GM21576 (cell line): ENCODE results near the gene SSR4.
"Not testable (repeated sequence)": the region's sequence is repeated elsewhere in the genome, so short reads cannot be mapped to it uniquely, and the experiment has no call there.

Experiments
- ATAC-seq: cut with Tn5 transposase; IDR thresholded peaks from one replicate; pipeline ENCODE4 v1.9.1; 2021; ENCODE audit warnings: mild to moderate bottlenecking, moderate library complexity; ENCODE audit not compliant: unreplicated experiment

SSR4 gene

DNA sequence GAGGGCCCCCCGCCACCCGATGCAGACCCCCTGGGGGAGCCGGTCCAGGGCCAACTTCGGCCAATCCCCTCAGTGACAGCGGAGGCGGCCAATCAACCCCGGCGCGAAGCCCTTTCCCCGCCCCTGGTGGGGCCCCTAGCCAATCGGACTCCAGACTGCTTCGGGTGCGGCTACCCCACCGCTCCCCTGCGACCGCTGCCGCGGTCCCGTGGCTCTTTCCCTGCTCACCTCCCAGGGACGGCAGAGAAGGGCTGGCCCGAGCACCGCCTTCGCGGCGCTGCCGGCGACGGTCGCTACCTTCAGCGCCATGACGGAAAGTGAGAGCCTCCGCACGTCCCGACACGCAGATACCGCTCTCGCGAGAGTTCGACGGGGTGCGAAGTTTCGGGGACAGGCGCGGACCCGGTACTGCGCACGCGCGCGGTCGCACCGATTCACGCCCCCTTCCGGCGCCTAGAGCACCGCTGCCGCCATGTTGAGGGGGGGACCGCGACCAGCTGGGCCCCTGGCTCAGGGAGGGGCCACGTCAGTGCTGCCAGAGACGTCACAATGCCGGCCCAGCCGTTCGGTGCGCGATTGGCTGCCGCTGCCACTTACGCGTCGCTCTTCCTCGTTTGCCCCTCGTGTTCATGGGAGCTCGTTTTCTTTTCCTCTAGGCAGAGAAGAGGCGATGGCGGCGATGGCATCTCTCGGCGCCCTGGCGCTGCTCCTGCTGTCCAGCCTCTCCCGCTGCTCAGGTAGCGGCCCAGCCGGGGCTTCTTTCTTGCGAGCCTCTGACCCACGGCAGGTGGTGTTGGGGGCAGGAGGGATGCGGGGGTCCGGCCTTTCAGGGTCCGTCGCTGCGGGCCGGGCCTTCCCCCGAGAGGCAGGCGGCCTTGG, at the start of gene SSR4, which contains the start of gene IDH3G:
SSR4 (plus strand) TSS at position 651 of the 879 bp plus-strand sequence; CDS start at position 671, 20 bp downstream.
IDH3G (minus strand) TSS at position 358 of the 879 bp plus-strand sequence; CDS start at position 309, 49 bp downstream.
- peak; percentile 90 for ATAC-seq

DNA sequence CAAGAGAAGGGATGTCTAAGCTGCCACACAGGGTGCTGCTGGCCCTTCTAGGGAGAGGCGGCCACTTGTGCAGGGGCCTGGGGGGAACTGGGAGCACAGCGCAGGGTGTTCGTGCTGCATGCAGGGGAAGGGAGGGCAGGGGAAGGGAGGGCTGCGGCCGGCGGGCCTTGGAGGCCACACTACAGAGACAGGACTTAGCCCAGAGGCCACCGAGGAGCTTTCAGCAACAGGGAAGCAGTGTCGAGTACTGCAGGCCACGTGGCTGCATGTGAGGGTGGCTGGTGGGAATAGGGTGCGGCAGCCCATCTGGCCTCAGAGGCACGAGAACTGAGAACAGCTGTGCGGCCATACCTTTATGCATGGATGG, 49.4 kb upstream of the SSR4 start:
- not testable (repeated sequence) for ATAC-seq

DNA sequence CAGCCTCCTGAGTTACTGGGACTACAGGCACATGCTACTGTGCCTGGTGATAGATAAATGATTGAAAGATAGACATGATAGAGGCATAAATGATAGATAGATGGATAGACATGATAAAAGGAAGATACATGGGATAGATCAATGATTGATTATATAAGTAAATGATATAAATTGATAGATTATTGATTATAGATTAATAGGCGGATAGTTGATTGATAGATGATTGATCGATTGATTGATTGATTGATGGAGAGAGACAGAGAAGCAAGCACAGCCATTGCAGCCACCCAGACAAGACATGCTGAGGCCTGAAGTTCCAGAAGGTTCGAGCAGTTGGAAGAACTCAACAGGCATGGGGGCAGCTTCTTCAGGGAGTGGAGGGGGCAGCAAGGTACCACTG, 48.1 kb upstream of the SSR4 start:
- ATAC-seq: no peak

DNA sequence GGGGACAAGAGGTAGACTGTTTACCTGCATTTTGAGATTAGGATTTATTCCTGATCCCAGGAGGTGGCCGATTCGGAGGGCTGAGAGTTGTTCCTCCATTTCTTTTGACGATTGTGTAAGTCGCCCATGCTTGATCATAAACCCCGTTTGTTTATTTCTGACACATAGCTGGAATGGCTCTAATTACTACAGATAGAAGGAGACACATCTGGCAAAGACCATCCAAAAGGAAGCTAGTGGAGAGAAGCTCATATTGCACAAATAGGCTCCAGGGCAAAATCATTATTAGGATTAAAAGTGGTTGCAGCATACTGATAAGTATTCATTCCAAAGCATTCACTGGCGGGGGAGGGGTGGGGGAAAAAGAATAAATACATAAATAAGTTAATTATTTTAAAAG, 47.5 kb upstream of the SSR4 start:
- ATAC-seq: not testable (repeated sequence)

DNA sequence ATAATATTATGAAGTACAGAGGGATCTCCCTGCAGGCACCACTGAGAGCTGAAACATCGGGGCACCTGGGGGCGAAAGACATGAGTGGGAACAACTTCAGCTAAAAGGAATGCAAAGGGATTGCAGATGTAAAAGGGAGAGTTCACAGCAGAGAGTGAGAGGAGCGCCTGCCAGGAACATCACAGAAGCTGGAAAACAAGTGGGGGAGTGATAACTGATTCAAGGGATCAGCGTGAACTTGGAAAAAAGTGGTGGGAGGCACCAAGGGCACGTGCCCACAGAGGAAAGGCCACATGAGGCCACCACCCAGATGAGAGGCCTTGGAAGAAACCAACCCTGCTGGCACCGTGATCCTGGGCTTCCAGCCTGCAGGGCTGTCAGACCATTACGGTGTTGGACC, 45.5 kb upstream of the SSR4 start:
- not testable (repeated sequence) for ATAC-seq

DNA sequence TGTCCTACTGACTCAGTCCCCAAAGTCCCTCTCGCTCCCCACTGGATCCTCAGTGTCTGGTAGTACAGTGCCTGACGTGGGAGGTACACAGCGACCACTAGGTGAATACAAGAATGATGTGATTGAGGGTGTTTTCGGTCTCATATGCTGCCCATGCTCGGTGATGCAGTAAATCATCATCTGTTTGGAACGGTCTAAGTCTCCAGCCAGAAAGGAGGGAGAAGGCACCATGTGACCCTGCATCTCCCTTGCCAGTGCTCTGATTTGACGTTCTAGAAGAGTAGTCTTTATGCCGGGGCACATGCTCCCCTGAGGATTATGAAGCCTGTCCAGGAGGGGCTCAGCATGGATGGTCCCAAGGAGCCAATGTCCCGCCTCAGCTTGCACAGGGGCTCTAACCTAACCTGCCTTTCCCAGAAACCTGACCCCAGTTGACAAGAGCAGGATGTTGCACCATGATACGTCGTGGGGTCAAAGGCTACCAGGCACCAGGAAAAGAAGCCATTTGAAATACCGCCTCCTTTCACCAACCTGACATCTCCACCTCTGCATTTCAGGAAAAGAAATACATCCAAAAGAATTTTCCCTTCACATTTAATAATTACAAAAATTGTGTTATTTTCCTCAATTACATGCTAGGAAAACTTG, 44.2 kb upstream of the SSR4 start:
- no peak for ATAC-seq

DNA sequence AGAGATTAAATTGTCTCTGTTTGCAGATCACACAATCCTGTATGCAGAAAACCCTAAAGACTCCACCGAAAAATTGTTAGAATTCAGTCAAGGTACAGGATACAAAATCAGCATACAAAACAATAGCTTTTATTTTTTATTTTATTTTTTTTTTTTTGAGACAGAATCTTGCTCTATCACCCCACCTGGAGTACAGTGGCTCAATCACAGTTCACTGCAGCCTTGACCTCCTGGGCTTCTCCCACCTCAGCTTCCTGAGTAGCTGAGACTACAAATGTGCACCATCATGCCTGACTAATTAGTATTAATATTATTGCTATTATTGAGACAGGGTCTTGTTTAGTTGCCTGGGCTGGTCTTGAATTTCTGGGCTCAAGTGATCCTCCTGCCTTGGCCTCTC, 39.3 kb upstream of the SSR4 start:
- no peak for ATAC-seq

DNA sequence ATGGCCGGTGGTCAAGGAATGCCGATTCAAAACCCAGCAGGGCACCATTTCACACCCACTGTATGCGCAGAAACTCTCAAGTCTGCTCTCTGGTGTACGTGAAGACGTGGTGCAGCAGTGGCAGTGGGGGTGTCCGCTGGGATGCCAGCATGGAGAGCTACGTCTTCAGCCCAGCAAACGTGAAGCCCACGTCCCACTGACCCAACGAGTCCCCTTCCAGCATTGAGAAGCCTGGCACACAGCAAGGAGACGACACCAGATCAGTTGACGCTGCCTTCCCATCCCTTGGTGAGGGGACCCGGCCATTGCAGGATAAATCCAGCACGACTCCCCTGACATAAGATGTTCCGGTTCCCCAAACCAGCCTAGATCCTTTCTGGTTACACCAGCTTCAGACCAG, 32.6 kb upstream of the SSR4 start:
- no peak for ATAC-seq

DNA sequence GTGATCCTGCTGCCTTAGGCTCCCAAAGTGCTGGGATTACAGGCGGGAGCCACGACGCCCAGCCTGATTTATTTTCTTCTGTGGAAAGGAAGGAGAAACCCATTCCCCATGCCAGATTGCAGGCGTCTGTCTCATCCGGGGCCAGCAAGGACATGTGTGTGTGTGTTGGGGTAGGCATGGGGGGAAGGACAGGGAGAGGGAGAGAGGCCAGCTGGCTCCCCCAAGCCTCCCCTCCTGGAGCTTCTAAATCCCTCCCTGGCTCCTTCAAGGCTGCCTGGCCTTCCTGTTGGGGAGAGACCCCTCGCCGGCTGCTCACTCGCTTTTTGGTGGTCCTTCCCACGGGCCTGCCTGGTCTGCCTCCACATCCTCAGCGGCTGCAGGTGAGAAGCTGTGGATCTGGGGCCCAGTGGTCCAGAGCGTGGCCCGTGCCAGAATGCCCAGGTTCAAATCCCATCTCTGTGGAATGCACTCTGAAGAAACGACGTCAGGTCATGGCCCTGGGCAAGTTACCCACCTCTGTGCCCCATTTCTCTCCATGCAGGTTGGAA, 31.8 kb upstream of the SSR4 start:
- no peak for ATAC-seq

DNA sequence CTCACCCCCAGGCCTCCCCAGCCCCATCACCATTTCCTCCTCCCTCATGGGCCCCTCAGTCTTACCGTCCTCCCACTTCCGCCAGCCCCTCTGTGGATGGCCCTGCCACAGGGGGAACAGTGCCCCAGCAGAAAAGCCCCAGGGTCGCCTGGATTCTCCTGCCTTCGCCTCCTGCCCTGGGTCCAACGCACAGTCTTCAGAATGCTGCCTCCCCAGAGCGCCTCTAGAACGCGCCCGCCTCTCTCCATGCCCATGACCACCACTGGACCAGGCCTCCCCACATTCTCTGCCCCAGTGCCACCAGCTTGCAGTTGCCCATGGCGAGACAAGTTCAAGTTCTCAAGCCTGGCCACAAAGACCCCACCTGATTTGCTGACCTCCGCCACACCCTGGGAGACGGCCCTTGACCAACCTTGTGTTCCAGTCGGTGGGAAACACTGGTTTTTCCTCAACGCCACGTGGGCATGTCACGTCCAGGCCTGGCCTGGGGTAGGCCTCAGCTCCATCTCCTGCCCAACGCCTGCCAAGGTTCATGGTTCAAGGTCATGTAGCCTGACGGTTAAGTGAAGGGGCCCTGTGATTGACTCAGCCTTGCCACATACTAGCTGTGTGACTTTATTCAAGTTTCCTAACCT, 31.1 kb upstream of the SSR4 start:
- no peak for ATAC-seq

DNA sequence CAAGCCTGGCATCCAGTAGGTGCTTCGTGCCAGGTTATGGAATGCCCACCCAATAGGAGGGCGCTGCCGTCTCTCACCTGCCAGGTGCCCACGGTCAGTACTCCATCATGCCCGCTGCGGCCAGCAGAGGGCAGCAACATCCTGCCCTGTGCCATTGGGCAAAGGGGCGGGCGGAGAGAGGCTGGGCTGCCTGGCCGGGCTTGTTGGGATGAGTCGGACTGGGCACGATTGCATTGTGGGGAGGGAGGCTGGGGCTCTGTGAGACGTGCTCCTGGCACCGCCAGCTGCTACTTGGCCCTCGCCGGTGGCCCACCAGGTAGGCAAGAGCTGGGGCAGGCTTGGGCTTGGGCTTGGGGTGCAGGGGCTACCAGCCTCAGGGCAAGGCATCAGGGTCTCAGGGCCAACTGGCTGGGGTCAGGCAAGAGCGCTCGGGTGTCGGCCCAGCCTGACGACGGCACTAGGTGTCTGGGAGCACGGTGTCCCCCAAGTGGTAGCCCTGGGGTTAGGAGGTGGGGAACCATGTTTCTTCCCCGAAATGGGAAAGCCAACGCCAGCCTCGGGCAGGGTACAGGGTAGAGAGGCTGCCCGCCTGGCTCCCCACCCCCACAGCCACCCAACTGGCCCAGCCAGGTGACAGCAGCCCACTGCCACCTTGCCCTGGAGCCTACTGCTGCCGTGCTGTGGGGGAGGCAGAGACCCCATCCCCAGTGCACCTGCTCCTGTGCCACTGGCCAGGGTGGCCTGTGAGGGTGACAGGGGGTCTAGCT, 30.3 kb upstream of the SSR4 start, which contains the start of gene PLXNB3:
PLXNB3 (plus strand) TSS at position 261 of the 767 bp plus-strand sequence. CDS start 1,287 bp downstream, outside the sequence.
- ATAC-seq: peak; percentile 66

DNA sequence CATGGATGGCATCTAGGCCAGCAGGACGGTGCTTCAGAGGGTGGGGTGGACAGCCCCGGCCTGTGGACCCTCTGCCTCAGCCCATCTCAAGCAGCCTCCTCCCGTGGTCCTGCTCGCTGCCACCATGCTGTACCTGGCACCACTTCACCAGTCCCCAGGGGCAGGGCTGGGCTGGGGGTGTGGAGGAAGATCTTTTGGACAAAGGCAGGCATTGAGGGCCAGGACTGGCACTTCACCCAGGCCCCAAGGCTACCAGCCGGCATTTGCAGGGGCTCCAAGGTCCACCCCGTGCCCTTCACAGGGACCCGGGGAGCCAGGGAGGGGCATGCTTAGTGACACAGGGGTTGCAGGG, 29.7 kb upstream of the SSR4 start:
- ATAC-seq: no peak

DNA sequence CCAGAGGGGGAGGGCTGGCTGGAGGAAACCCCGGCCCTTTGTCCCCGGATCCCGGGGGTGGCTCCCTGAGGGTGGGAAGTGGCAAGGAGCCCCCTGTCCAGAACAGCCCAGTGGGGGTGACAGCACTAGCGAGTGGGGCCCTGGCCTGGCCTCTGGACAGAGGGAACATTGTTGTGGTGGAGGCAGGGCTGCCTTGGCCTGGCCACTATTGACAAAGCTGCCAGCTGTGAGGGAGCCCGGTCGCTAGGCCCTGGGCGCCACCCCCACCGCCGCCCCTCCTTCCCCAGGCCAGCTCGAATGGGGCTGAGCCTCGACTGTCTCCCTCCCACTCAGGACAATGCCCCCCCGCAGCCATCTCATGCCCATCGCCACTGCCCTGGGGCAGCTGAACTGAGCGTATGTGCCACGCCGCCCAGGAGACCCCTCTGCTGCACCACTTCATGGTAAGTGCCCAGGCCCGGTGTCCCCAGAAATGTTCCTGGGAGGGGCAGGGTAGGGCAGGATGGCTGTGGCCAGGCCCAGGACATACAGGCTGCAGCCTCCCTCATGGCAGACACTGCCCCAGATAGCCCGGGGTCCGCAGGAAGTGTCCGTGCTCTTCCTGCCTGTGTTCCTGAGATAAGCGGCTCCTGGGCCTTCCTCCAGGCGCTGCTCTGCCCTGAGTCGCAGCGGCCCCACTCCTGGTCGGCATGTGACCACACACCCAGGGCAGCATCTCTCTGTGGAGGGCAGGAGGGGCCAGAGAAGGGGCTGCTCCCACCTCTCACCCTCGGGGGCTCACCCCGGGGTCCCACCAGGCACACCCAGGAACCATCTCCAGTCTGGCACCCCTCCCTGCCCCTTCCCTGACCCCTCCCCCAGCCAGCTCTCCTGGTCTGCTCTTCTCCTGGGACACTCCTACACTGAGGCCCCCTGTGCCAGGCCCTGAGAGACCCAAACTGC, 29.1 kb upstream of the SSR4 start:
- no peak for ATAC-seq

DNA sequence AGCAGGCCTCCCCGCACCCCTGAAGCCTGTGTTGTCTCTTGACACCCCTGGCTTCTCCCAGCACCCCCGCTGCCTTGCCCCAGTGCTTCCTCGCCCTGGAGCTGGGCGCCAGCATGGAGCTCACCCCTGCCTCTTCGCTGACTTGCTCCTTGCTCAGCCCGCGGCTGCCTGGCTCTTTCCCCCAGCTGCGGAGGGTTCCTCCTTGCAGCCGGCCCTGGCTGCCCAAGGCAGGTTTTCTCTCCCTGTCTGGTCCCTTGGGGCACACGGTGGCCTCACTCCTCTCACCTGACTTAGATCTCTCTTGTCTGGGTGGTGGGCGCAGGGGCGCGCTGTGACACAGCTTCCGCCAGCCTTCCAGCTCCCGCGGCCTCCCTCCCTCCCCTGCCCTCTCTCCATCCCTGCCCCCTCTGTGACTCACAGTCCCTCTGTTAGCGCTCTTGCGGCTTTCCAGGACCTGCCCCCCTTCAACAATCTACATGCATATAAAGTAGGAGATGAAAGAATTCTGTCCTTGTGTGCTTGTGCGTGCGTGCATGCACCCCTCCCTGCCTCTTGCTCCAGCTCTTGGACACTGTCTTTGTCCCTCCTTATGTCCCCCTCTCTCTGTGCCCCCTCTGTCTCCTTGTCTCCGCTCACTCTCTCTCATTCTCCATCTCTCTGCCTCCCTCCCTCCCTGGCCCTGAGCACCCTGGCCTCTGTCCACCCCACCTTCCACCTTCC, 28.2 kb upstream of the SSR4 start:
- ATAC-seq: no peak

DNA sequence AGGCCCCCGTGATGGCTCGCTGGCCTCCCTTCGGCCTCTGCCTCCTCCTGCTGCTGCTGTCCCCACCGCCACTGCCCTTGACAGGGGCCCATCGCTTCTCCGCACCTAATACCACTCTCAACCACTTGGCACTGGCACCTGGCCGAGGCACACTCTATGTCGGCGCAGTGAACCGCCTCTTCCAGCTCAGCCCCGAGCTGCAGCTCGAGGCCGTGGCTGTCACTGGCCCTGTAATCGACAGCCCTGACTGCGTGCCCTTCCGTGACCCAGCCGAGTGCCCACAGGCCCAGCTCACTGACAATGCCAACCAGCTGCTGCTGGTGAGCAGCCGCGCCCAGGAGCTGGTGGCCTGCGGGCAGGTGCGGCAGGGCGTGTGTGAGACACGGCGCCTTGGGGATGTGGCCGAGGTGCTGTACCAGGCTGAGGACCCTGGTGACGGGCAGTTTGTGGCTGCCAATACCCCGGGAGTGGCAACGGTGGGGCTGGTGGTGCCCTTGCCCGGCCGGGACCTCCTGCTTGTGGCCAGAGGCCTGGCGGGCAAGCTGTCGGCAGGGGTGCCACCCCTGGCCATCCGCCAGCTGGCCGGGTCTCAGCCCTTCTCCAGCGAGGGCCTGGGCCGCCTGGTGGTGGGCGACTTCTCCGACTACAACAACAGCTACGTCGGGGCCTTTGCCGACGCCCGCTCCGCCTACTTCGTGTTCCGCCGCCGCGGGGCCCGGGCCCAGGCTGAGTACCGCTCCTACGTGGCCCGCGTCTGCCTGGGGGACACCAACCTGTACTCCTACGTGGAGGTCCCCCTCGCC, 27.4 kb upstream of the SSR4 start:
- ATAC-seq: no peak

DNA sequence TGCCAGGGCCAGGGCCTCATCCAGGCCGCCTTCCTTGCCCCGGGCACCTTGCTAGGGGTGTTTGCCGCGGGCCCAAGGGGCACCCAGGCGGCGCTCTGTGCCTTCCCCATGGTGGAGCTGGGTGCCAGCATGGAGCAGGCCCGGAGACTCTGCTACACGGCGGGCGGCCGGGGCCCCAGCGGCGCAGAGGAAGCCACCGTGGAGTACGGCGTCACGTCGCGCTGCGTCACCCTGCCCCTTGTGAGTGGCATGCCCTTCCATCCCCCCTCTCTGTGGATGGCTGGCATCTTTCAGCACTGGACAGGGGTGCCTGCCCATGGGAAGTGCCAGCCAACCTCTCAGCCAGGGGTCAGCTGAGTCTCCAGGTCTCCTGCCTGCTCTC, 26.8 kb upstream of the SSR4 start:
- no peak for ATAC-seq

DNA sequence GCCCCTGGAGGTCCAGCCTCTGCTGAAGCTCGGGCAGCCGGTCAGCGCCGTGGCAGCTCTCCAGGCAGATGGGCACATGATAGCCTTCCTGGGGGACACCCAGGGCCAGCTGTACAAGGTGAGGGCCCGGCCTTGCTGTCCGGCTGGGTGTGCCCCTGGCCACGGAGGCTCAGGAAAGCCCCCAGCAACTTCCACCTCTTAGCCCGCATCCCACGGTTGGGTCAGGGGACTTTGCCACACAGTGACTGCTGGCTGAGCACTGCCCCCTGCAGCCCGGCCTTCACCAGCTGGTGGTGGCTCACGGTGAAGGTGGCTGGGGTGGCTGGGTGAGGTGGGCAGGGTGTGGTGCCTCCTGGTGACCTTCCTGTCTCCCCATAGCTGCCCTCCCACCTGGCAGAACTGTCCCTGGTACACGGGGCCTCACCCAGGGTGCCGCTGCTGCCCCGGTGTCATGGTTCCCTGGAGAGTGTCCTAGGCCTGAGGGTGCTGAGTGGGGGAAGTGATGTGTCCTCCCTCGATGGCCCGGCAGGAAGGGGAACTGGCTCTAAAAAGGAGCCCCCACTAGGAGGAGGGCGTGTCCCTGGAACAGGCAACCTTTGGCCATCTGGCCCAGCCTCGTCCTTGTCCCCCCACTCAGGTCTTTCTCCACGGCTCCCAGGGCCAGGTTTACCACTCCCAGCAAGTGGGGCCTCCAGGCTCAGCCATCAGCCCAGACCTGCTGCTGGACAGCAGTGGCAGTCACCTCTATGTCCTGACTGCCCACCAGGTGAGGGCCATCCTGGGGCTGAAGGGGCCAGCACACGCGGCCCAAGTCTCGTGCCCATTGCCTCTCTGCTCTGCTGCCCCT, 25.9 kb upstream of the SSR4 start:
- no peak for ATAC-seq
